ENCODE measurements around the gene NAPB.
"Not testable (repeated sequence)": the region's sequence is repeated elsewhere in the genome, so short reads cannot be mapped to it uniquely, and the experiment has no call there.

Gene NAPB

DNA sequence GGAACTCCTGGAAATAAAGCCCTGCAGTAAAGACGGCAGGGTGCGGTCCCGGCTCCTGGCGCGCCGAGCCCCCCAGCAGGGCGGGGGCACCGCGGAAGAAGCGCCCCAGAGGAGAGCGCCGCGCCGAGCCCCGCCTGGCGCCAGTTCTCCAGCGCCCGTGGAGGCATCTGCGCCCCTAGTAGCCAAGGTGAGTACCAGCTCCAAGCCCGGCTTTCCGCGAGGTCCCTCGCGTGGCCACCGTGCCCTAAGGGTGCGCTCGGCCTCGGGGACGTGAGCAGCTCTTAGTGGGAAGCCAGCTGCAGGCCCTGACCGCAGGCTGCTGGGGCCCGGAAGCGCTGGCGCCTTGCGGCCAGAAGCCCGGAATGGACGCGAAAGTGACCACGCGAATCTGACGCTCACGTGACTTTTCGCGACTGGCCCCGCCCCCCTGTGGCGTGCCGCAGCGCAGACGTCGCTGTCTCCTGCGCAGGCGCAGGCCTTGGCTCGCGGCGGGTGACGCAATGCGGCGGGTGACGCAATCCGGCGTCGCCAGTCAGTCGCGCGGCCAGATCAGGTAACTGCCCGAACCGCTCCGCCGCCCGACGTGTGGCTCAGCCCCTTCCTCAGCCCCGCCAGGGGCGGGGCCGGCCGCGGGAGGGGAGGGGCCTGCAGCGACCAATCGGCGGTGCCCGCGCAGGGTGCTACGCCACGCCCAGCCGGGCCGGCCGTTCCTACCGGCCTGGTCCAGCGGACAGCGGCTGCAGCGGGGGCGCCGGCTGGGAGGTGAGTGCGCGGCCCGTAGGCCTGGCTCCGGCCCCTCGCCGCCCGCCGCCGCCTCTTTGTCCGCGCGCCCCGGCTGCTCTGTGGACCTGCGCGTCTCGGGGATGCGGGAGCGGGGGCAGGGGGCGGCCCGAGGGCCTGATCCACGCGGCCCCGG lies 59.6 kb downstream of the NAPB start, which contains the start of gene GZF1:
GZF1 (plus strand) TSS at position 707 of the 916 bp plus-strand sequence. CDS start 2,202 bp downstream, outside the sequence.
- H3K9me3 Mint-ChIP-seq = no peaks in the 10 kb centered on the region
- peak within 1 kb of the TSS; percentile 93 for H3K4me3 Mint-ChIP-seq
- H3K4me1 Mint-ChIP-seq = peaks cover 69% of the 10 kb centered on the region
- CTCF ChIA-PET = interaction anchor here (1.1 kb wide), 1 partner anchor 11 kb away, joined by 9 read pairs; the partner anchor contains the start of gene NXT1
- peaks cover 7% of the 10 kb centered on the region for H3K27me3 Mint-ChIP-seq
- H3K36me3 Mint-ChIP-seq = peaks cover 19% of the 10 kb centered on the region
- peak; percentile 97 for DNase-seq
- peak within 1 kb of the TSS; percentile 94 for H3K27ac Mint-ChIP-seq

GRCh38 chr20:23361119-23361475 lies 60.2 kb downstream of the NAPB start:
- Mint-ChIP-seq H3K27me3 (peaks cover 7% of the 10 kb centered on the region), H3K4me3 (peak overlapping the region; percentile 80), H3K9me3 (no peaks in the 10 kb centered on the region), H3K36me3 (peaks cover 15% of the 10 kb centered on the region), H3K27ac (peak overlapping the region; percentile 89), H3K4me1 (peaks cover 65% of the 10 kb centered on the region)
- DNase-seq = no peak
- CTCF ChIA-PET = interaction anchor here (1.1 kb wide), 1 partner anchor 11 kb away, joined by 9 read pairs; the partner anchor contains the start of gene NXT1

DNA sequence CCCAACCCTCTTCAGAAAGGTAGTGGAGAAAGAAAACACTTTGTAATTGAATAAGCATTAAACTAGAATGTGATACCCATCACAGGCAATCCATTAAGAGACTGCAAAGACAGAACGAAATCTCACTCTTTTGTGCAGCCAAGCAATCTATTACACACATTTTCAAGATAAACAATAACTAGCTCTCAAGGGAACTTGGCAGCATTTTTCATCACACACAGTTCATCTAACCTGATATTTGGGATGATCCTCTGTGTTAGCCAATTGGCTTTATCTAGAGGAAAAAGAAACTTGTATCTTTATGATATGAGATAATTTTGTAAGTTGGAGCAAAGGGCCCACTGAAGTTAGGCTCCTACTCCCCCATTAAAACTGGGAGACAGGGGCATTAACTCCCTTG lies 60.8 kb downstream of the NAPB start:
- no peak for DNase-seq
- peaks cover 7% of the 10 kb centered on the region for H3K27me3 Mint-ChIP-seq
- peak overlapping the region; percentile 80 for H3K4me3 Mint-ChIP-seq
- H3K27ac Mint-ChIP-seq = peak overlapping the region; percentile 89
- CTCF ChIA-PET = no interaction called here
- peaks cover 13% of the 10 kb centered on the region for H3K36me3 Mint-ChIP-seq
- no peaks in the 10 kb centered on the region for H3K9me3 Mint-ChIP-seq
- H3K4me1 Mint-ChIP-seq = peaks cover 63% of the 10 kb centered on the region

- Mint-ChIP-seq H3K27me3 (peaks cover 7% of the 10 kb centered on the region), H3K4me1 (peaks cover 54% of the 10 kb centered on the region), H3K27ac (peak overlapping the region; percentile 97), H3K4me3 (no peak overlapping the region), H3K9me3 (no peaks in the 10 kb centered on the region), H3K36me3 (peaks cover 8% of the 10 kb centered on the region)
- no peak for DNase-seq
- CTCF ChIA-PET = interaction anchor here (0.7 to 2.4 kb wide), 3 partner anchors 9 to 84 kb away, joined by 3 to 9 read pairs (median 3); partner anchors contain the start of gene NXT1
Observed at GRCh38 chr20:23358923-23359593, 62.2 kb downstream of the NAPB start.

DNA sequence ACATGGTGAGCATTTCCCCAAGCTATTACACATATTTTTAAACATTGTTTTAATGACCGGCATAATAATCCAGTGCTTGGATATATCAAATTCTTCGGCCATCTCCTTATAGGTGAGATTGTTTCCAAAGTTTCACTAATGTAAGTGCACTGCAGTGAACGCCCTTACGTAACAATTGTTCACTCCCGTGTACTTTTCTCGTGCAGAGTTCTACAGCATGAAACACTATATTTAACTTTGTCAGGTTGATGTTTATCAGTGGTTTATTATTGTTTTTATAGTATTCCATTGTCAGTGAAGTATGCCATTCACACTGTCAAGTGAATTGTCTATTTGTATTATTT lies 62.8 kb downstream of the NAPB start:
- Mint-ChIP-seq H3K4me3 (peak overlapping the region; percentile 90), H3K4me1 (peaks cover 49% of the 10 kb centered on the region), H3K9me3 (no peaks in the 10 kb centered on the region), H3K27ac (peak overlapping the region; percentile 97), H3K36me3 (peaks cover 12% of the 10 kb centered on the region), H3K27me3 (peaks cover 7% of the 10 kb centered on the region)
- DNase-seq = no peak
- CTCF ChIA-PET = interaction anchor here (0.7 to 2.4 kb wide), 3 partner anchors 9 to 85 kb away, joined by 3 to 9 read pairs (median 3); partner anchors contain the start of gene NXT1

DNA sequence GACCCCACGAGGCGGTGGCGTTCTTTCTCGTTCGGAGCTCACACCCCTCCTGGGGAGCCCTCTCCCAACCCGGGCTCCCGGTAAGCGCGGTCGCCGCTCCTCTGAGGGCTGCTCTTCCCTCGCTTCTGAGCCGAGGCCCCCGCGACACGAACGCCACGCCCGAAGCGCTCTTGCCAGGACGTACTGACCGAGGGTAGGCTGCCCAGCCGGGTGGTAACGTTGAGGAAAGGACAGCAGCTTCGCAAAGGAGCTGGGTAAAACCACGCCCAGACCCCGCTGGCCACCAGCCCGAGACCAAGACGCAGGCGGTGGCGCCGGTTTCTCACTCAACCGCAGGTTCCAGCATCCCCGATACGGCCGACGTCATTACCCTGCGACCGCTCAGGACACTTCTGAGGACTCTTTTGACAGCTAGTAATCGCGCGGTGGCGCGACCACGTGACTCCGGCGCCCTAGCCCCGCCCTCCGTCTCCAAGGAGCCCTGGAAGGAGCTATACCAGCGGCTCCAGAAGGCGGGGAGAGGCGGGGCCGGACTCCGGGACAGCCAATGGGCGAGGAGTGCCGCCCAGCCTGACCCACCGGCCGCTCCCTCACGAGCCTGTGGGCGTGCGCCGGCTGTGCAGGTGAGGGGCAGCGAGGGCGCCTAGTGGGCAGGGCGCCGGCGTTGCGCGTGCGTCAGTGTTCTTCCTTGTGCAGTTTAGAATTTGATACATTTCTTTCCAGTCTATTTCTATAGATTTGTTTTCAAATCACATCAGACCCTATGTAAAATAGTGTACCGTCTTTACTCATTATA lies 63.3 kb downstream of the NAPB start:
- Mint-ChIP-seq H3K9me3 (no peaks in the 10 kb centered on the region), H3K4me3 (peak overlapping the region; percentile 90), H3K27ac (peak overlapping the region; percentile 97), H3K36me3 (peaks cover 12% of the 10 kb centered on the region), H3K27me3 (peaks cover 7% of the 10 kb centered on the region), H3K4me1 (peaks cover 45% of the 10 kb centered on the region)
- peak; percentile 100 for DNase-seq
- CTCF ChIA-PET = interaction anchor here (0.8 to 2.4 kb wide), 3 partner anchors 8 to 64 kb away, joined by 3 to 9 read pairs (median 3); partner anchors contain the start of gene NXT1

DNA sequence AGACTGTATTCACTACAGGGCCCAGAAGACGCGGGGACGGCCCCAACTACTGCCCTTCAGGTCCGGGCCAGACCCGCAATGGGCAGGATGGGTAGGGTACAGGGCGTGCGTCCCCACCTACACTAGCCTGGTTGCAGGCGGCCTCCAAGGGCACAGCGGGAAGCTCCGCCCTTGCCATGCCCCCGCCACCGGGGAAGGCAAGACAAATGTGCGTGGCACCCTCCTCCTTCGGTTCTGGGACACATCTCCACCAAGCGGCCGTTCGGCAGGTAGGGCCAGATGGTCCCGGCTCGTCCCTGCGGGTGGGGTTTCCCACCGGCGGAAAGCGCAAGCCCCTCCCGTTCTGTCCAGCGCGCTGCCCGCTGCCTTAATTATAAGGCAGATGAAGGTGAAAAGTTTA lies 65.1 kb downstream of the NAPB start:
- Mint-ChIP-seq H3K36me3 (peaks cover 14% of the 10 kb centered on the region), H3K9me3 (no peaks in the 10 kb centered on the region), H3K27me3 (peaks cover 3% of the 10 kb centered on the region), H3K4me1 (peaks cover 55% of the 10 kb centered on the region), H3K4me3 (no peak overlapping the region), H3K27ac (peak overlapping the region; percentile 11)
- CTCF ChIA-PET = interaction anchor here (1.1 kb wide), 1 partner anchor 65 kb away, joined by 3 read pairs; the partner anchor contains the start of gene NAPB
- DNase-seq = no peak

DNA sequence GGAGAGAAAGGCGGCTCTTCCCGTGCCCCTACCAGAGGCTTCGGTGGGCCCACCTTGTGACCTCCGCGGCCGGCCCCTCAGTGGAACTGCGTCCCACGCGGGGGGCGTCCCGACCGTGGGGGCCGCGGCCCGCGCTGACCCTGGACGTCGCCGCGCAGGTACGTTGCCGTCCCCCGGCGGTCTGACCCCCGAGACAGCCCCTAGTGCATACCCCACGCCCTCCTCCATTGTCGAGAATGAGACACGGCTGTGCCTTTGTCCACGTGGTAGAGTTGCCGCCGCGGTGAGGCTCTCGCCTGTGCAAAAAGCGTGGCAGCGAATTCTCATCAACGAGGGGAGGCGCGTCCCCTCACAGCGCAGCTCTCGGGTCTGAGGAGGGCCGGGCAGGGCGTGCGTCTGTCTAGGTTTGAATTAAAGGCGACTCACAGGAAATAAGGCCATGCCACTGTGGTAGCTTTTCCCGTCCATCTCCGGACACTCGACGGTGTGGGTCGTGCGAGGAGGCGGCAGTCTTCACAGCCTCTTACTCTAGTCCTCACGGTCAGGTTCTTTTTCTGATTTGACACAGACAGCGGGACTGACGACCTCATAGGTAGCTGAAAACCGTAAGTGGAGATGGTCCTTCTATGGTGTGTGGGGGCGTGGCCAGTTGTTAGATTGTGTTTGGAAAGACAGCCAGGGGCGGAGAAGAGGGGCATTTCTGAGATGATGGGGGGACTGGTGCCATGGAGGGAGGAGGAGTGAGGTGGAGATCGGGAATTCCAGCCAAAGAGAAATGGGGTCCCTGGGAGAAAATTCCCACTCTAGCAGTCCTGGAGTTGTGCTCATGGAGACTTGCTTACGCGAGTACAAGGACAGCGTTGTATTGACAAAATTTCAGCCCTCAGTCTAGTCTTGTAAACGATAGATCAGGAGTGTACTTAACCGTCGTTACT lies 70.1 kb downstream of the NAPB start:
- peak; percentile 73 for DNase-seq
- H3K27ac Mint-ChIP-seq = peak overlapping the region; percentile 100
- H3K4me3 Mint-ChIP-seq = peak overlapping the region; percentile 81
- peaks cover 40% of the 10 kb centered on the region for H3K4me1 Mint-ChIP-seq
- peaks cover 14% of the 10 kb centered on the region for H3K36me3 Mint-ChIP-seq
- CTCF ChIA-PET = interaction anchor here (1.8 to 2.2 kb wide), 3 partner anchors 8 to 70 kb away, joined by 6 to 9 read pairs (median 9); partner anchors contain the start of gene NAPB
- H3K27me3 Mint-ChIP-seq = no peaks in the 10 kb centered on the region
- no peaks in the 10 kb centered on the region for H3K9me3 Mint-ChIP-seq

DNA sequence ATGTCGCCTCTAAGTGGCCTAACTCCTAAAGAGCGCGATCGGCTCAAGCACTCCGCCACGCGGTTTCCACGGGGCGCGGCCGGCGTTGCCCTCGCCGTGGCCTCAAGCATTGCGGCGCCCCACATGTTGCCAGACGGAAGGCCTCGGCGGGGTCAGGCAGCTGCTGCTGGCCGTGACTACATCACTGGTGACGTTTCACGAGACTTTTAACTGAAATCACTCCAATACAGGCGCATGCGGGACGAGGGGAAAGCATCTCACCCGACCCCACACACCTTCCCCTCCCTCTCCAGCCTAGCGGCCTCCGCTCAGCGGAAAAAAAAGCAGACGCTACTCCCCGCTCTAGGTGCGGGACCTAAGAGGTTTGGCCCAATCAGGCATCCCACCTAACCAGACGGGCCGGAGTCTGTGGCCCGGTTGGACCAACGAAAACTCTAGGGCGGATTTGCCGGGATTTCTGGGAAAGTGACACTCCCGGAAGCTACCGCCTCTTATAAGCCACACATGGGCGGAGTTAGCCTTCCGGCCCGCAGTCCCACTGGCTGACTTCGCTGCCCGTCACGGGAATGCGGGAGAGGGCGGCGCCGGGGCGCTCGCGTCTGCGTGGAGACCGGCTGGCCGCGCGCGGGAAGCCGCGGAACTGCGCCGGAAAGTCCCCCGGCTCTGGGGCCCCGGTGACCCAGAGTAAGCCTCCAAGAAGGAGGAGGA lies 70.9 kb downstream of the NAPB start, which contains the start of gene NXT1:
NXT1 (plus strand) TSS at position 596 of the 708 bp plus-strand sequence. CDS start 3,251 bp downstream, outside the sequence.
- H3K36me3 Mint-ChIP-seq = peaks cover 12% of the 10 kb centered on the region
- H3K27me3 Mint-ChIP-seq = no peaks in the 10 kb centered on the region
- peak within 1 kb of the TSS; percentile 81 for H3K4me3 Mint-ChIP-seq
- DNase-seq = peak; percentile 96
- no peaks in the 10 kb centered on the region for H3K9me3 Mint-ChIP-seq
- CTCF ChIA-PET = interaction anchor here (0.7 to 2.2 kb wide), 14 partner anchors 8 to 257 kb away, joined by 3 to 11 read pairs (median 4); partner anchors contain the start of genes CST9 and NAPB
- peaks cover 40% of the 10 kb centered on the region for H3K4me1 Mint-ChIP-seq
- H3K27ac Mint-ChIP-seq = peak within 1 kb of the TSS; percentile 100

DNA sequence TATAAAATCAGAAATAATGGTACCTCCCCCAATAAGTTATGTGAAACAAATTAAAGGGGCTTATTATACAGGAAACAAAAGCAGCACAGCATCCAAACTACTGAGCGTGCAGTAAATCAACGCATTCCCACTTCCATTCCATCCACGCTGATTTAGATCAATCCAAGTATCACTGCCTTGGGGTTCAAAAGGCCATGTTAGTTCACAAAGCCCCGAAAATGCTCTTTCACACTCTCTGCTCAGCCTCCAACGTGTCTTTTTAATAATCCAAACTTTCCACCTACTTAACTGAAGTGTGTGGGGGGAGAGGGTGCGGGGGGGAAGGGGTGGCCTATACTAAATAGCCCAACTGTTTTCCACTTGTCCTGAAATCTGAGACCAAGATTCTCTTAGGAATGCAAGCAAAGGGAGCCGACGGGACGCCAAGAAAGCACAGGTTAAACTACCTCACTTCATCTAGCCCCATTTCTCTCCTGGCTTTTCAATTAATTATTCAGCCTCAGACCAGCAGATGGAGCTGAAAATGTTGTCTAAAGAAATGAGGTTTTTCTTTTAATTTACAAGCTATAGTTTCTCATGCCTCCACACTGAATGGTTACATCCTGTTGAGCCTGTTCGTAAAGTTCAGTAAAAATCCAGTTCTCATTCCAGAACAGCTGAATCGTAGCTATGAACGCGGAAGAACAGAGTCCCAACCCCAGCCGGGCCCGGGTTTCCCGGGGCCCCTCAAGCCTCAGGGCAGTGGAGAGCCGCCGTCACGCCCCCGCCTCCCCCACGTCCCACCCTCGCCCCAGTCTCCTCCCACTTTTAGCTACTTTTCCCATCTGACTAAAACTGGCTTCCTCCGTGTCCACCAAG lies 71.7 kb downstream of the NAPB start:
- Mint-ChIP-seq H3K36me3 (peaks cover 8% of the 10 kb centered on the region), H3K4me1 (peaks cover 36% of the 10 kb centered on the region), H3K27me3 (no peaks in the 10 kb centered on the region), H3K27ac (peak overlapping the region; percentile 100), H3K9me3 (no peaks in the 10 kb centered on the region), H3K4me3 (peak overlapping the region; percentile 81)
- peak; percentile 83 for DNase-seq
- CTCF ChIA-PET = interaction anchor here (0.6 to 2.2 kb wide), 15 partner anchors 9 to 257 kb away, joined by 3 to 11 read pairs (median 4); partner anchors contain the start of genes CST9 and NAPB

DNA sequence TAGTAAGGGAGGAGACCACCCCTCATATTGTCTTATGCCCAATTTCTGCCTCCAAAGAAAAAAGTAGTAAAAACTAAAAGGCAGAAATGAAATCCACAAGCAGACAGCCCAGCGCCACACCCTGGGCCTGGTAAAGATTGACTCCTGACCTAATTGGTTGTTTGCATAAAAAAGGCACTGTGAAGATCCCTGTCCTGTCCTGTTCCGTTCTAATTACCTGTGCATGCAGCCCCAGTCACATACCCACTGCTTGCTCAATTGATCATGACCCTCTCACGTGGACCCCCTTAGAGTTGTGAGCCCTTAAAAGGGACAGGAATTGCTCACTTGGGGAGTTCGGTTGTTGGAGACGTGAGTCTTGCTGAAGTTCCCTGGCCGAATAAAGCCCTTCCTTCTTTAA lies 72.8 kb downstream of the NAPB start:
- CTCF ChIA-PET = interaction anchor here (1.6 kb wide), 1 partner anchor 70 kb away, joined by 4 read pairs; no protein-coding TSS in a partner anchor
- Mint-ChIP-seq H3K4me3 (peak overlapping the region; percentile 15), H3K27ac (peak overlapping the region; percentile 42), H3K4me1 (peaks cover 36% of the 10 kb centered on the region)
- not testable (repeated sequence) for DNase-seq, H3K27me3 Mint-ChIP-seq, H3K36me3 Mint-ChIP-seq, H3K9me3 Mint-ChIP-seq
